HepG2 (cell line): Measurements from ENCODE around the gene EXOC3. TPM values are rescaled to one million over a fixed set of nuclear protein-coding genes. Genes with fewer than 3 reads are reported as not detected.

Experiments
- ATAC-seq: fragments of 200-7000 bp; cut with Tn5 transposase; 3 replicates; pipeline ENCODE4 v1.9.1; 2020; ENCODE audit warnings: mild to moderate bottlenecking, moderate library complexity
- BruUV-seq: library from RNA; stranded (reverse); fragments of 400-500 nt; replicated peaks from 2 replicates; lab custom pipeline; 2021; lab: Mats Ljungman, UMichigan
- CTCF ChIA-PET: fragments of 300-600 bp; formaldehyde crosslinking; extraction: SDS; loops from one replicate; lab custom pipeline; 2021; ENCODE audit warnings: low total read pairs, inconsistent platforms, low intra/inter-chr PET ratio; lab: Yijun Ruan, JAX
- POLR2A ChIA-PET: fragments of 350-600 bp; sonication (Branson Sonifier 250); formaldehyde crosslinking; loops from one replicate; lab custom pipeline; 2020; ENCODE audit warnings: antibody characterized with exemption, inconsistent platforms; lab: Yijun Ruan, JAX
- DNase-seq: peaks from one replicate; pipeline ENCODE4 v3.0.0-alpha.2; 2015; ENCODE audit warnings: low spot score
- FAIRE-seq: peaks from 3 replicates; lab custom pipeline; 2011; peaks lifted over from hg19 to GRCh38; lab: Jason Lieb, UNC
- H2AFZ ChIP-seq: one replicate; pipeline ENCODE4 v1.6.1; 2011; ENCODE audit warnings: low read length, inconsistent platforms
- H3K27ac ChIP-seq: fragments of 300-600 bp; 3 replicates; pipeline ENCODE4 v1.8.0; 2011; ENCODE audit warnings: mixed run types, mild to moderate bottlenecking, mixed read lengths, low read length, inconsistent platforms; ENCODE audit not compliant: insufficient read depth; ENCODE audit errors: extremely low read length
- H3K27me3 ChIP-seq, 2 experiments: fragments of 200-600 bp in 1 of 2; 2 replicates in 1 of 2; 3 replicates in 1 of 2; pipeline versions ENCODE4 v1.6.0 to v1.8.0; 2011; ENCODE audit warnings: low read length in 2 of 2, mild to moderate bottlenecking in 2 of 2, moderate library complexity in 2 of 2, inconsistent platforms in 1 of 2; ENCODE audit not compliant: insufficient read depth in 2 of 2, control insufficient read depth in 1 of 2
- H3K36me3 ChIP-seq, 2 experiments: fragments of 200-600 bp in 1 of 2; replicated peaks in 1 of 2; 2 replicates in 1 of 2; 3 replicates in 1 of 2; pipeline versions ENCODE4 v1.5.1 to v1.8.0; 2011; ENCODE audit warnings: low read length in 2 of 2, inconsistent platforms in 1 of 2; ENCODE audit not compliant: insufficient read depth in 2 of 2, control insufficient read depth in 1 of 2
- H3K4me1 ChIP-seq: 2 replicates; pipeline ENCODE4 v1.5.1; 2012; ENCODE audit warnings: low read length, inconsistent platforms; ENCODE audit not compliant: insufficient read depth
- H3K4me2 ChIP-seq: 2 replicates; pipeline ENCODE4 v1.6.0; 2011; ENCODE audit warnings: low read depth, low read length, inconsistent platforms
- H3K4me3 ChIP-seq, 3 experiments: fragments of 200-600 bp in 1 of 3; sonication (generic), shearing (Covaris generic) in 1 of 3; replicated peaks in 1 of 3; 2 replicates each; pipeline ENCODE4 v1.5.1; 2011 to 2016; ENCODE audit warnings: low read length in 3 of 3, inconsistent platforms in 2 of 3, low read depth in 2 of 3, mild to moderate bottlenecking in 2 of 3, control low read depth in 1 of 3, mixed read lengths in 1 of 3; ENCODE audit not compliant: insufficient read depth in 1 of 3
- H3K79me2 ChIP-seq: one replicate; pipeline ENCODE4 v1.6.1; 2011; ENCODE audit warnings: low read length, inconsistent platforms; ENCODE audit not compliant: insufficient read depth
- H3K9ac ChIP-seq: 2 replicates; pipeline ENCODE4 v1.6.0; 2011; ENCODE audit warnings: mild to moderate bottlenecking, low read depth, low read length, inconsistent platforms; ENCODE audit not compliant: insufficient read depth
- H3K9me3 ChIP-seq: 2 replicates; pipeline ENCODE4 v1.5.1; 2012; ENCODE audit warnings: mild to moderate bottlenecking, low read length
- H4K20me1 ChIP-seq: 2 replicates; pipeline ENCODE4 v1.6.0; 2011; ENCODE audit warnings: inconsistent platforms, mild to moderate bottlenecking, low read length, moderate library complexity; ENCODE audit not compliant: insufficient read depth
- CEBPB ChIP-seq: IDR thresholded peaks from 2 replicates; pipeline ENCODE4 v1.6.1; 2011; ENCODE audit warnings: low read depth, low read length, improper control_type of control experiment, borderline replicate concordance
- CENPX ChIP-seq: sonication (generic); formaldehyde crosslinking; IDR thresholded peaks from 2 replicates; pipeline ENCODE4 v1.9.0; 2021; ENCODE audit warnings: mild to moderate bottlenecking, missing genetic modification reagents, moderate library complexity
- ELF3 ChIP-seq: IDR thresholded peaks from 2 replicates; pipeline ENCODE4 v1.6.1; 2016; ENCODE audit warnings: missing genetic modification reagents, missing compliant biosample characterization
- HOXA9 ChIP-seq: sonication (generic); formaldehyde crosslinking; IDR thresholded peaks from 2 replicates; pipeline ENCODE4 v1.8.1; 2022; ENCODE audit warnings: missing genetic modification reagents, mild to moderate bottlenecking, moderate library complexity, borderline replicate concordance
- JUN ChIP-seq: sonication (generic); formaldehyde crosslinking; IDR thresholded peaks from 2 replicates; pipeline ENCODE4 v1.4.0; 2020; ENCODE audit warnings: mild to moderate bottlenecking, missing genetic modification reagents
- MTF1 ChIP-seq: sonication (generic); formaldehyde crosslinking; IDR thresholded peaks from 2 replicates; pipeline ENCODE4 v1.5.0; 2020; ENCODE audit warnings: missing genetic modification reagents
- RBM22 ChIP-seq: fragments of 200-400 bp; formaldehyde crosslinking; optimal IDR thresholded peaks from 2 replicates; pipeline ENCODE3; 2017; ENCODE audit warnings: mild to moderate bottlenecking, low read length, moderate library complexity
- ZBTB33 ChIP-seq: sonication (generic); formaldehyde crosslinking; IDR thresholded peaks from 2 replicates; pipeline ENCODE4 v1.4.0; 2020; ENCODE audit warnings: missing genetic modification reagents
- ZNF230 ChIP-seq: sonication (generic); formaldehyde crosslinking; IDR thresholded peaks from 2 replicates; pipeline ENCODE4 v1.4.0; 2020; ENCODE audit warnings: mild to moderate bottlenecking, missing genetic modification reagents
- ZNF552 ChIP-seq: sonication (generic); formaldehyde crosslinking; IDR thresholded peaks from 2 replicates; pipeline ENCODE4 v1.9.0; 2022; ENCODE audit warnings: missing genetic modification reagents, mild to moderate bottlenecking, borderline replicate concordance
- WGBS: methylation state at CpG from one replicate; pipeline ENCODE4 v1.1.6; 2017; ENCODE audit warnings: low lambda C conversion rate; 5-methylcytosine and 5-hydroxymethylcytosine counted together
- in situ Hi-C: cut with HindIII; loops from 2 replicates; pipeline ENCODE4 v1.10.0; 2017; ENCODE audit warnings: low pct_unique_long_range_greater_than_20kb; ENCODE audit not compliant: extremely low pct_ligation_motif_present
- intact Hi-C: fragments of 100-400 bp; cut with micrococcal nuclease; formaldehyde crosslinking; loops from one replicate; pipeline ENCODE4 v1.10.0; 2022; ENCODE audit not compliant: unreplicated experiment
- polyA plus RNA-seq, 8 experiments: library from polyadenylated mRNA; depleted of rRNA in 3 of 8; stranded (reverse) in 7 of 8; unstranded in 1 of 8; fragments of >200 nt; fragmentation: Illumina TruSeq in 4 of 8; extraction: Trizol in 4 of 8; gene quantifications; 2 replicates each; pipeline versions ENCODE4 v1.2.1 to v1.2.3, GENCODE V29; 2011 to 2016; ENCODE audit warnings: low read depth in 4 of 8, missing spikeins in 1 of 8, mixed read lengths in 1 of 8; ENCODE audit not compliant: insufficient read depth in 1 of 8
- total RNA-seq, 5 experiments: library from RNA; depleted of rRNA; stranded (reverse); fragments of >200 nt; fragmentation: Illumina TruSeq; extraction: Trizol; gene quantifications; 2 replicates each; pipeline ENCODE4 v1.2.3, GENCODE V29; 2016; ENCODE audit warnings: low read depth in 1 of 5

EXOC3 gene
- total and polyA plus RNA-seq, 2 of the 13 experiments (the other 11 are each of a cell fraction or from before 2014, with no cell fraction given), result 9.2 to 20.5 TPM

- no peak for TF ChIP-seq ELF3 (CRISPR knock-in tag)
- no peak for TF ChIP-seq ZNF552 (CRISPR knock-in tag)
- no peak for TF ChIP-seq CEBPB
- no peak for TF ChIP-seq RBM22
- TF ChIP-seq ZNF230, result no peak
- no peak for TF ChIP-seq CENPX (CRISPR knock-in tag)
- no peak for TF ChIP-seq MTF1
- TF ChIP-seq HOXA9 (CRISPR knock-in tag), result no peak
Measured at GRCh38 chr5:453725-454481, 10.9 kb downstream of the EXOC3 start (continued).

GRCh38 chr5:454936-455335 lies 12.0 kb downstream of the EXOC3 start:
- Histone ChIP-seq H3K27ac (no peak overlapping the region), H3K9ac (no peak overlapping the region), H3K4me2 (no peak overlapping the region), H3K79me2 (no peaks in the 10 kb centered on the region), H3K4me3 (no peak overlapping the region), H2AFZ (no peak overlapping the region), H3K27me3 (no peaks in the 10 kb centered on the region), H3K4me1 (no peaks in the 10 kb centered on the region), H3K9me3 (peaks cover 6% of the 10 kb centered on the region; the same call in 1 of the 2 replicates), H3K36me3 (peaks cover 34 to 81% of the 10 kb centered on the region in 2 experiments; a peak in 4 of 5 replicates), H4K20me1 (0 out of 2 replicates have a peak, but pooled peaks cover 3% of the 10 kb centered on the region)
- ATAC-seq (peak; percentile 40), FAIRE-seq (no peak), DNase-seq (no peak)
- in situ Hi-C loops (no loop called here), intact Hi-C loops (no loop called here)
- no TSS peak for BruUV-seq
- POLR2A ChIA-PET, result no interaction called here
- CTCF ChIA-PET, result no interaction called here
- WGBS, result 96% methylated on average over 8 of the region's 11 CpGs
- TF ChIP-seq ZBTB33 (CRISPR knock-in tag) (0 out of 2 replicates have a peak, but pooled peaks have one; percentile 51), JUN (no peak)
